Ovary (tissue), 10 donors: Measurements from ENCODE around the gene KBTBD7. TPM values are rescaled to one million over a fixed set of nuclear protein-coding genes. Genes with fewer than 3 reads are reported as not detected.
A peak's percentile ranks its signal among the peaks of the same experiment; 100 is the strongest.

Source experiments
- DNase-seq, 5 donors: peaks; one replicate each; pipeline ENCODE4 v3.0.0-alpha.2; 2019 to 2020
- H3K27ac ChIP-seq, 2 donors: fragments of 200-600 bp; one replicate each; pipeline versions ENCODE4 v1.5.1 to v1.8.0; 2019 to 2022
- H3K27me3 ChIP-seq: fragments of 200-600 bp; one replicate; pipeline ENCODE4 v1.8.0; 2022
- H3K36me3 ChIP-seq: fragments of 200-600 bp; sonication (generic); one replicate; pipeline ENCODE4 v1.5.1; 2019
- H3K4me1 ChIP-seq: one replicate; pipeline ENCODE4 v1.8.1; 2013; ENCODE audit warnings: mild to moderate bottlenecking, moderate library complexity; ENCODE audit not compliant: insufficient read depth
- H3K4me3 ChIP-seq: fragments of 200-600 bp; sonication (generic); one replicate; pipeline ENCODE4 v1.5.1; 2017
- H3K9me3 ChIP-seq, 2 donors: fragments of 200-600 bp in 1 of 2; sonication (generic) in 1 of 2; one replicate each; pipeline versions ENCODE4 v1.5.1 to v1.8.1; 2013 to 2019; ENCODE audit warnings: mild to moderate bottlenecking in 1 of 2, moderate library complexity in 1 of 2
- EP300 ChIP-seq: sonication (generic); formaldehyde crosslinking; IDR thresholded peaks from one replicate; pipeline ENCODE4 v1.6.1; 2017; ENCODE audit warnings: antibody characterized with exemption
- POLR2A ChIP-seq: fragments of 450-650 bp; IDR thresholded peaks from one replicate; pipeline ENCODE4 v1.6.1; 2017; ENCODE audit warnings: antibody characterized with exemption, mild to moderate bottlenecking, moderate library complexity
- WGBS, 3 donors: extraction: QIAGEN DNeasy Blood & Tissue Kit in 1 of 3; methylation state at CpG; one replicate each; pipeline versions ENCODE4 v1.1.5 to v1.1.7; 2013 to 2017; 5-methylcytosine and 5-hydroxymethylcytosine counted together
- intact Hi-C, 4 donors: fragments of 100-400 bp; cut with DNase I; formaldehyde crosslinking; loops; one replicate each; pipeline versions ENCODE4 v1.11.0 to v1.15.1; 2022 to 2023
- long read RNA-seq, 3 donors: library from polyadenylated mRNA in 2 of 3; unstranded in 2 of 3; transcript quantifications; one replicate each; pipeline ENCODE4 v2.0.0 and lab custom pipeline, GENCODE V29; 2021 to 2026
- polyA plus RNA-seq, 2 donors: library from polyadenylated mRNA; stranded (reverse); fragments of 200-250 nt in 1 of 2; fragments of 350-450 nt in 1 of 2; fragmentation: Illumina TruSeq in 1 of 2; extraction: RNeasy Lipid Tissue Mini Kit (QIAGEN cat#74804) in 1 of 2; gene quantifications; one replicate each; pipeline ENCODE4 v1.2.3, GENCODE V29; 2013 to 2014
- total RNA-seq, 7 donors: library from RNA; depleted of rRNA in 2 of 7; stranded (reverse); fragments of >200 nt in 2 of 7; fragmentation: NEBNext Ultra II Directional in 3 of 7; extraction: Animal tissue kit (Norgen Biotek cat#: 25700) in 3 of 7; gene quantifications; one replicate each; pipeline versions ENCODE4 v1.1.0 to v1.2.4, GENCODE V29; 2016 to 2023
- TF ChIP-seq, protein P1 (sequence below), 3 donors: fragments of 450-650 bp in 2 of 3; fragments of 200-600 bp in 1 of 3; IDR thresholded peaks; one replicate each; pipeline versions ENCODE4 v1.5.1 to v1.8.0; 2016 to 2022; ENCODE audit warnings: antibody characterized with exemption in 3 of 3, mild to moderate bottlenecking in 1 of 3
- donor health status: DM: no; HTN: no; CAD: no; lungs with moderate emphysema.
- donor health status: DM: no; HTN: no; CAD: no.
- donor health status: Bipolar disorder and iron deficiency.
- donor health status: DM: yes; HTN: yes; CAD: no.
- donor health status: DM: no; HTN: no; CAD: no.
- donor health status: DM: yes; HTN: yes; CAD: no.

The KBTBD7 gene, protein sequence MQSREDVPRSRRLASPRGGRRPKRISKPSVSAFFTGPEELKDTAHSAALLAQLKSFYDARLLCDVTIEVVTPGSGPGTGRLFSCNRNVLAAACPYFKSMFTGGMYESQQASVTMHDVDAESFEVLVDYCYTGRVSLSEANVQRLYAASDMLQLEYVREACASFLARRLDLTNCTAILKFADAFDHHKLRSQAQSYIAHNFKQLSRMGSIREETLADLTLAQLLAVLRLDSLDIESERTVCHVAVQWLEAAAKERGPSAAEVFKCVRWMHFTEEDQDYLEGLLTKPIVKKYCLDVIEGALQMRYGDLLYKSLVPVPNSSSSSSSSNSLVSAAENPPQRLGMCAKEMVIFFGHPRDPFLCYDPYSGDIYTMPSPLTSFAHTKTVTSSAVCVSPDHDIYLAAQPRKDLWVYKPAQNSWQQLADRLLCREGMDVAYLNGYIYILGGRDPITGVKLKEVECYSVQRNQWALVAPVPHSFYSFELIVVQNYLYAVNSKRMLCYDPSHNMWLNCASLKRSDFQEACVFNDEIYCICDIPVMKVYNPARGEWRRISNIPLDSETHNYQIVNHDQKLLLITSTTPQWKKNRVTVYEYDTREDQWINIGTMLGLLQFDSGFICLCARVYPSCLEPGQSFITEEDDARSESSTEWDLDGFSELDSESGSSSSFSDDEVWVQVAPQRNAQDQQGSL
- total RNA-seq (10 to 100 TPM in 1 of 7 donors, 1 to 10 TPM in 6; 5.2 to 11.8 (median 6.6) TPM), polyA plus RNA-seq (1 to 10 TPM; 3.9 to 7.3 TPM)
- long read RNA-seq, donor 1, full-length matches to known transcripts: 39 of 39 reads
- long read RNA-seq, donor 1, partial matches to known transcripts: 0 of 39 reads
- long read RNA-seq, donor 1, other reads (novel, unspliced or antisense): 0 of 39 reads
- long read RNA-seq, donor 2, full-length matches to known transcripts: 14 of 14 reads
- long read RNA-seq, donor 2, partial matches to known transcripts: 0 of 14 reads
- long read RNA-seq, donor 2, other reads (novel, unspliced or antisense): 0 of 14 reads
- long read RNA-seq, donor 3, full-length matches to known transcripts: 27 of 27 reads
- long read RNA-seq, donor 3, partial matches to known transcripts: 0 of 27 reads
- long read RNA-seq, donor 3, other reads (novel, unspliced or antisense): 0 of 27 reads

DNA sequence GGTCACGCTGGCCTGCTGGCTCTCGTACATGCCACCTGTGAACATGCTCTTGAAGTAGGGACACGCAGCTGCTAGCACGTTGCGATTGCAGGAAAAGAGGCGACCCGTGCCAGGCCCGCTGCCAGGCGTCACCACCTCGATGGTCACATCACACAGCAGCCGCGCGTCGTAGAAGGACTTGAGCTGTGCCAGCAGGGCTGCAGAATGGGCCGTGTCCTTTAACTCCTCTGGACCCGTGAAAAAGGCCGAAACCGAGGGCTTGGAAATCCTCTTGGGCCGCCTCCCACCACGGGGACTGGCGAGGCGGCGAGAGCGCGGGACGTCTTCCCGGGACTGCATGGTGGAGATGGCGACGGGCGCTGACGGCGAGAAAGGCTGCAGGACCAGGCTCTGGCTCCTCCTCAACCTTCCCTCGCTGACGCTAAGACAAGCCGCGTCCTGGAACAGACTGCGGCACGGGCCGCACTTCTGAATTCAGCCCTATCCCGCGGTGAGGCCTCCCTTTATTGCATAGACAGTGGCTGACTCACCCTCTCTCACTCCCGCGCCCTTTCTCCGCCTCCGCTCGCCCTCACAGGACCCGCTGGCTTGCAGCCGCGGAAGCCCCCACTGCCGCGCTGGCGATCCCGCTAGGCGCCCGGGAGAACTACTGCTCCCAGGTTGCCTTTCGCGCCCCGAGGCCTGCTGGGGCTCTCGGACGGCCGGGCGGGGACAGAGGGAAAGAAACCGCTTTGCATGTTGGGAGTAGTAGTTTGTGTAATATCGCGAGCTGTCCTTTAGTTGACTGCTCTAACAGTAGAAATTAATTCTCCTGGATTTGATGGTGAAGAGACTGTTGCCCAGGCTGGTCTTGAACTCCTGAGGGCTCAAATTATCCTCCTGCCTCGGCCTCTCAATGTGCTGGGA lies at the start of gene KBTBD7:
Gene KBTBD7, minus strand, starts transcription at position 651 of the 906 bp plus-strand sequence. Its CDS starts 312 bp downstream, at position 339.
- intact Hi-C loops: loop anchor here in 2 of 4 donors (5.0 kb wide), 2 partner anchors 57 to 62 kb away; partner anchors contain the start of gene KBTBD6 (in 1 of the 2)

DNA sequence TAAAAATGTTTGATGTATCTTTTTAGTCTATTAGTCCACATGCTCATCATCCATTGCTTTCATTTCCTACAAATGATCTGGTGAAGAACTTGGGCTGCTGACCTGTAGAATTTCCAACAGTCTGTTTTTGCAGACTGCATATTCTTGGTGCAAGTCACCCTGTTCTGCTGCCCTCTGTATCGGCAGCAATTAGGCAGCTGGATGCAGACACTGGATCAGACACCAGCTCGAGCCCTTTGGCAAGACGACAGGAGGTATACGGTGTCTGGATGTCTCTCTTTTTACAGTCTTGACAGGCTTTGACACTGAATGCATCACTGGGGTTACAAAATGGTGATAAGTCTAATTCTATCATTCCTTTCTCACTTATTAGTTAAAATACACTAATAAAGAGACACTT lies 47.3 kb upstream of the KBTBD7 start:
- no peaks in the 10 kb centered on the region for H3K4me1 ChIP-seq
- no peaks in the 10 kb centered on the region for H3K9me3 ChIP-seq
- DNase-seq: no peak
- no peak overlapping the region for H3K27ac ChIP-seq
- no peaks in the 10 kb centered on the region for H3K36me3 ChIP-seq
- WGBS, 3 donors: 88 to 91% (median 89%) methylated on average over 4 of the region's 4 CpGs
- no peak for TF ChIP-seq EP300
- no peak for TF ChIP-seq POLR2A
- TF ChIP-seq, protein P1, sequence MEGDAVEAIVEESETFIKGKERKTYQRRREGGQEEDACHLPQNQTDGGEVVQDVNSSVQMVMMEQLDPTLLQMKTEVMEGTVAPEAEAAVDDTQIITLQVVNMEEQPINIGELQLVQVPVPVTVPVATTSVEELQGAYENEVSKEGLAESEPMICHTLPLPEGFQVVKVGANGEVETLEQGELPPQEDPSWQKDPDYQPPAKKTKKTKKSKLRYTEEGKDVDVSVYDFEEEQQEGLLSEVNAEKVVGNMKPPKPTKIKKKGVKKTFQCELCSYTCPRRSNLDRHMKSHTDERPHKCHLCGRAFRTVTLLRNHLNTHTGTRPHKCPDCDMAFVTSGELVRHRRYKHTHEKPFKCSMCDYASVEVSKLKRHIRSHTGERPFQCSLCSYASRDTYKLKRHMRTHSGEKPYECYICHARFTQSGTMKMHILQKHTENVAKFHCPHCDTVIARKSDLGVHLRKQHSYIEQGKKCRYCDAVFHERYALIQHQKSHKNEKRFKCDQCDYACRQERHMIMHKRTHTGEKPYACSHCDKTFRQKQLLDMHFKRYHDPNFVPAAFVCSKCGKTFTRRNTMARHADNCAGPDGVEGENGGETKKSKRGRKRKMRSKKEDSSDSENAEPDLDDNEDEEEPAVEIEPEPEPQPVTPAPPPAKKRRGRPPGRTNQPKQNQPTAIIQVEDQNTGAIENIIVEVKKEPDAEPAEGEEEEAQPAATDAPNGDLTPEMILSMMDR (IDR thresholded peaks at IDR 0.05): no peak
- no peak overlapping the region for H3K4me3 ChIP-seq
- no peaks in the 10 kb centered on the region for H3K27me3 ChIP-seq
- intact Hi-C loops: no loop called here

More for the DNA sequence above, at the start of gene KBTBD7:
- Histone ChIP-seq H3K36me3 (no peaks in the 10 kb centered on the region), H3K27me3 (no peaks in the 10 kb centered on the region), H3K4me3 (peak within 1 kb of the TSS; percentile 86), H3K27ac (peak within 1 kb of the TSS; percentile 49 to 74), H3K9me3 (no peaks in the 10 kb centered on the region), H3K4me1 (peaks cover 13% of the 10 kb centered on the region)
- peak; percentile 91 to 95 (median 93) for DNase-seq
- WGBS, 3 donors: 7 to 14% (median 12%) methylated on average over 55 to 66 of the region's 66 CpGs
- TF ChIP-seq EP300 (no peak), POLR2A (peak; percentile 41)
- TF ChIP-seq, protein P1 (IDR thresholded peaks at IDR 0.05): peak in 1 of 3 donors; percentile 7

DNA sequence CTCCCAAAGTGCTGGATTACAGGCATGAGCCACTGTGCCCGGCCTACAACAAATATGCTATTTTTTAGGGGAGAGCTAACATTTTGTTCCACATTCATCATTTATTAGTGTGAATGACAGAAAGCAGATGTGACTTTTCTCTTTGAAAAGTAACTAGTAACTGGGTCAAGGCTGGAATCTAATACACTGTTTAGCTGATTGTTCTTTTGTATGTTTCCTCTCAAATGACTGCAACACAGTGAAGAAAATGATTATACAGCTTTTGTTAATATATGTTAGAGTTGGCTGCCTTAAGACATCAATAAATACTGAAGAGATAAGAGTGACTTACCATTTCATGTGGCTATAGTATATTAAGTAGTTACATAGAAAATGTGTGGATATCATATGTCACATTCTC lies 42.0 kb upstream of the KBTBD7 start:
- H3K4me1 ChIP-seq: no peaks in the 10 kb centered on the region
- no peak for DNase-seq
- H3K9me3 ChIP-seq: no peaks in the 10 kb centered on the region
- no peak overlapping the region for H3K27ac ChIP-seq
- intact Hi-C loops: no loop called here
- 76 to 96% (median 87%) methylated on average over 1 of the region's 1 CpG for WGBS, 3 donors
- no peaks in the 10 kb centered on the region for H3K36me3 ChIP-seq
- no peaks in the 10 kb centered on the region for H3K27me3 ChIP-seq
- no peak overlapping the region for H3K4me3 ChIP-seq
- TF ChIP-seq EP300 (no peak), POLR2A (no peak)
- TF ChIP-seq, protein P1 (IDR thresholded peaks at IDR 0.05): no peak
